Mucosa of descending colon (tissue), 3 donors: ENCODE data around the gene STEAP1B. TPM values are rescaled to one million over a fixed set of nuclear protein-coding genes. Genes with fewer than 3 reads are reported as not detected.

ENCODE experiments used
- ATAC-seq: fragments of 200-7000 bp; cut with Tn5 transposase; one replicate; pipeline ENCODE4 v1.9.1; 2020; ENCODE audit warnings: mild to moderate bottlenecking, moderate library complexity
- DNase-seq, 3 donors: peaks; one replicate each; pipeline ENCODE4 v3.0.0-alpha.2; 2020
- H3K36me3 ChIP-seq: fragments of 200-600 bp; one replicate; pipeline ENCODE4 v1.8.0; 2021; ENCODE audit warnings: low read depth, mild to moderate bottlenecking
- H3K4me1 ChIP-seq: fragments of 200-600 bp; one replicate; pipeline ENCODE4 v1.8.0; 2021; ENCODE audit warnings: low read depth, mild to moderate bottlenecking
- H3K4me3 ChIP-seq: fragments of 200-600 bp; one replicate; pipeline ENCODE4 v1.8.0; 2021; ENCODE audit warnings: mild to moderate bottlenecking
- H3K9me3 ChIP-seq: fragments of 200-600 bp; one replicate; pipeline ENCODE4 v1.8.0; 2021; ENCODE audit warnings: mild to moderate bottlenecking
- intact Hi-C, 2 donors: fragments of 100-400 bp; cut with DNase I in 1 of 2; cut with micrococcal nuclease in 1 of 2; formaldehyde crosslinking; loops; one replicate each; pipeline versions ENCODE4 v1.11.0 to v1.11.1; 2022; cut with DNase I, micrococcal nuclease
- total RNA-seq, 3 donors: library from RNA; stranded (reverse); fragmentation: NEBNext Ultra II Directional in 2 of 3; extraction: Animal tissue kit (Norgen Biotek cat#: 25700) in 2 of 3; gene quantifications; one replicate each; pipeline versions ENCODE4 v1.2.1 to v1.2.4, GENCODE V29; 2021 to 2023
- TF ChIP-seq, protein P1 (sequence below): fragments of 200-600 bp; IDR thresholded peaks from one replicate; pipeline ENCODE4 v1.8.0; 2022; ENCODE audit warnings: antibody characterized with exemption, mild to moderate bottlenecking
- donor health status: DM: no; HTN: no; CAD: no; lungs with moderate emphysema.
- donor health status: DM: no; HTN: no; CAD: no.
- donor health status: DM: no; HTN: yes; CAD: no.

The STEAP1B gene
- total RNA-seq, 3 donors from 2014 or later, result 0.77 to 1.0 TPM; not detected in 1

DNA sequence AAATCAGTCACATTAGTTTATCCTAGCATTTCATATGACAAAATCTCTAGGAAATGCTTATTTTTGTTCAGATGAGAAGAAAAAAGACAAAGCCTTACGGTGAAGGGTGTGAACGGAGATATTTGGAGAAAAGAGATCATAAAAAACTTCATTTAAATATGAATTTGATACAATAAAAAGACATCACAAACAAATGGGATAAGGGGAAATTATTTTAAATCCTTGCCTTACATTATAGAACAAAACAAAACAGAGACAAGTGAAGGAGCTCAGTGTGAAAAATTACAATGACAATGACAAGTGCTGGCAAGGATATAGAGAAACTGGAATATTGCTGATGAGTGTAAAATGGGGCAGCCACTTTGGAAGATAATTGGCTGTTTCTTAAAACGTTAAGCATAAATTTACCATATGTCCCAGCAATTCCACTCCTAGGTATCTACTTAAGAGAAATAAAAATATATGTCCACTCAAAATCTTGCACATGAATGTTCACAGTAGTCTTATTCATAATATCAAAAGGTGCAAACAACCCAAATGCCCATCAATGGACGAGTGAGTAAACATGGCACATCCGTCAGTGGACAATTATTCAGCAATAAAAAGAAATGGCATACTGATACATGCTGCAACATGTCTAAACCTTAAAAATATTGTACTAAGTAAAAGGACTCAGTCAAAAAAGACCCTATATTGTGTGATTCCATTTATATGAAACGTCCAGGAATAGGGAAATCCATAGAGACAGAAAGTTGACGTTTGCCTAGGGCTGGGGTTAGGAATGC is 77.0 kb downstream of the STEAP1B start:
- TF ChIP-seq, protein P1, sequence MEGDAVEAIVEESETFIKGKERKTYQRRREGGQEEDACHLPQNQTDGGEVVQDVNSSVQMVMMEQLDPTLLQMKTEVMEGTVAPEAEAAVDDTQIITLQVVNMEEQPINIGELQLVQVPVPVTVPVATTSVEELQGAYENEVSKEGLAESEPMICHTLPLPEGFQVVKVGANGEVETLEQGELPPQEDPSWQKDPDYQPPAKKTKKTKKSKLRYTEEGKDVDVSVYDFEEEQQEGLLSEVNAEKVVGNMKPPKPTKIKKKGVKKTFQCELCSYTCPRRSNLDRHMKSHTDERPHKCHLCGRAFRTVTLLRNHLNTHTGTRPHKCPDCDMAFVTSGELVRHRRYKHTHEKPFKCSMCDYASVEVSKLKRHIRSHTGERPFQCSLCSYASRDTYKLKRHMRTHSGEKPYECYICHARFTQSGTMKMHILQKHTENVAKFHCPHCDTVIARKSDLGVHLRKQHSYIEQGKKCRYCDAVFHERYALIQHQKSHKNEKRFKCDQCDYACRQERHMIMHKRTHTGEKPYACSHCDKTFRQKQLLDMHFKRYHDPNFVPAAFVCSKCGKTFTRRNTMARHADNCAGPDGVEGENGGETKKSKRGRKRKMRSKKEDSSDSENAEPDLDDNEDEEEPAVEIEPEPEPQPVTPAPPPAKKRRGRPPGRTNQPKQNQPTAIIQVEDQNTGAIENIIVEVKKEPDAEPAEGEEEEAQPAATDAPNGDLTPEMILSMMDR, result no peak
- Histone ChIP-seq H3K4me1 (no peaks in the 10 kb centered on the region), H3K9me3 (no peaks in the 10 kb centered on the region), H3K4me3 (no peak overlapping the region), H3K36me3 (no peaks in the 10 kb centered on the region)
- ATAC-seq, result no peak
- DNase-seq, result no peak
- intact Hi-C loops, result no loop called here

DNA sequence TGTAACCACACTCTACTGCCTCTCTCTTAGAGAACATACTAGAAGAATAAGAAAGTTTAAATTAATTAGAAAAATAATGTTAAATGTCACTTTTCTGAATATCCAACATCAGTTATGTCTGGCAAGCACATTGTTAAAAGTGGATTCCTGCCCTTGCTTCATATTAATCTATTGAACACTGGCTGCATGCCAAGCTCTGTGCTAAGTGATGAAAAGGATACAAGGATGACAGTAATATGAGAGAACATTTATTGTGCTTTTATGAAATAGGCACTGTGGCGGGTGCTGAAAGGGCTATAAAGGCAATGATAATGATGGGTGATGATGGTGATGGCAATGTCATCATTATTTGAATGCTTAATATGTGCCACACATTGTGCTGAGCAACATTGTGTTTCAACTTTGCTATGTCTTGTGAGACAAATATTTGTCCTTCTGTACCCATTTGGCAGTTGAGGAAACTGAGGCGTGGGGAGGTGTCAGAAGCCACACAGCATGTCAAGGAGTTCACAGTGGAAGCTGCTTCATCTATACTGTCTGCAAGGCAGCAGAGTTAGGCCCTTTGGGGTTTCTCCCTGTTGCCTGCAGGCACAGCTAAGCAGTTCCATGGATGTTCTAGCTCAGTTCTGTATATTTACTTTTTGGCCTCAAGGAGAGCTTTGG is 78.9 kb downstream of the STEAP1B start:
- H3K9me3 ChIP-seq, result no peaks in the 10 kb centered on the region
- H3K4me3 ChIP-seq, result no peak overlapping the region
- ATAC-seq (no peak), DNase-seq (no peak)
- no peaks in the 10 kb centered on the region for H3K36me3 ChIP-seq
- no peaks in the 10 kb centered on the region for H3K4me1 ChIP-seq
- TF ChIP-seq, protein P1, result no peak
- intact Hi-C loops, result no loop called here

DNA sequence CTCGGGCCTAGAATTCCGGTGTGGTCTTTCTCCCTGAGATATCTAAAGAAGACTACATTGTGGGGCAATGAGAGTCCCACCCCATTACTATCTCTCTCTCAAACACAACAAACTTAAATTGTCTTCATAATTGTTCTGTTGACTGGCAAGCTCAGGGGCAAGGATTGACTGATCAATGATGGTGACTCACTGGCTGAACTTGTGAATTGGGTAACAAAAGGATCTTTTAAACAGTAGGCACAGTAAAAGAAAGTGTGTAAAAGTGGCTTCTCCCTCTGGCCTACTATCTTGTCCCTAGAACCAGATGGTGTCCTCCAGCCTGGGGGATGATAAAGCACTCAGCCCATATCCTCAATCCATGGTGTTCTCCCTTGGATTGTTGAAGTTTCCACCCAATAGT is 80.0 kb downstream of the STEAP1B start:
- no peak for ATAC-seq
- no peaks in the 10 kb centered on the region for H3K4me1 ChIP-seq
- TF ChIP-seq, protein P1, result no peak
- intact Hi-C loops, result no loop called here
- H3K4me3 ChIP-seq, result no peak overlapping the region
- H3K36me3 ChIP-seq, result no peaks in the 10 kb centered on the region
- H3K9me3 ChIP-seq, result no peaks in the 10 kb centered on the region
- no peak for DNase-seq

DNA sequence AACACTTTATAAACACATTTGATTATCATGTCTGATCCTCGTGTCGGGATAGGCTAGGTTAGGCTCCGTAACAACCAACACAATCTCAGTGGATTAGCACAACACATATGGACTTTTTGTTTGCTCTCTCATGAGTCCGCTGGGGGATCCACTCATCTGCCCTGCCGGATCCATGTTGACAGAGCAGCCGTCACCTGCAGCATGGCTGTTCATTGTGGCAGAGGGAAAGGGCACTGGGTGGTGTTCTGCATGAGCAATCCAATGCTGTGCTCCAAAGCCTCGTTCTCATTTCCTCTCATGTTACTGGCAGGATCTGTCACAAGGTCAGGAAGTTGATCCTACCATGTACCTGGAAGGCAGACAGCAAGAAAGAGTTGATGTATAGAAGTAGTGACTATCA is 80.5 kb downstream of the STEAP1B start:
- ATAC-seq (no peak), DNase-seq (no peak)
- Histone ChIP-seq H3K4me1 (no peaks in the 10 kb centered on the region), H3K4me3 (no peak overlapping the region), H3K9me3 (no peaks in the 10 kb centered on the region), H3K36me3 (no peaks in the 10 kb centered on the region)
- TF ChIP-seq, protein P1, result no peak
- intact Hi-C loops, result no loop called here

DNA sequence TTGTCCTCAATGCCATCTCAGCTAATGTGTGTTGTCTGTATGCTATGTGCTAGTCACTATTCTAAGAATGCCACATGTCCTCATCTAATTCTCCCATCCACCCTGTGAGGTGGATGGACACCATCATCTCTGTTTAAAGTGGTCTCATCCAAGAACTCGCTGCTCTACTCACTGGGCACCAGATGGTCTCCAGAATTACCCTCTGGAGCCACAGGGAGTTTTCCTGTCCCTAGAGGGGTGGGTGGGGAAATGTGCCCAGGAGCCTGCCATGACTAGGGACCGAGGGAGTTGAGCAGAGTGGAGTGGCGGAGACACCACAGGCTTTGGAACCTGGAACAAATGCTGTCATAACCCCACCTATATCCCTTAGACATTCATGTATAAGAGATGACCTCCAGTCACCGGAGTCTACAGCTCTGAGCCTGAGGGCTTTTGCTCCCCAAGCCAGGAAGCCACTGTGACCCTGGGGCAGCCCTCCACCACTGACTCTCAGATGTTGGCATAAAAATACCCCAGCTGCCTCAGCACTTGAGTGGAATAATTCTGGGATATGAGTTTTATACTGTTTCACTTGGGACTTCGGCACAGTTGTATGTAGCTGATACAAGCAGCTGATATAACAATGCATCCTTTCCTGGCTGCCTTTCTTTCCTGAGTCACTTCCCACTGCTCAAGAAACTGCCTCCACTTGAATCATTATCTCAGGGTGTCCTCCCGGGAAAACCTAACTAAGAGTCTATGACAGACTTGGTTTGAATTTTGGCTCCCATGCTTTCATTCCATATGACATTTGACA is 81.5 kb downstream of the STEAP1B start:
- DNase-seq, result no peak
- ATAC-seq, result no peak
- Histone ChIP-seq H3K4me3 (no peak overlapping the region), H3K36me3 (no peaks in the 10 kb centered on the region), H3K4me1 (no peaks in the 10 kb centered on the region), H3K9me3 (no peaks in the 10 kb centered on the region)
- intact Hi-C loops, result no loop called here
- TF ChIP-seq, protein P1, result no peak
